GM12873 (cell line): Measurements from ENCODE around the gene DVL1.

Experiments
- CTCF ChIP-seq: IDR thresholded peaks from 2 replicates; pipeline ENCODE4 v1.5.1; 2012; ENCODE audit warnings: low read depth, mild to moderate bottlenecking, moderate library complexity, low read length, control low read depth; ENCODE audit not compliant: insufficient read depth; ENCODE audit errors: missing control alignments

DVL1 gene

GRCh38 chr1:1293263-1294249 lies 55.7 kb downstream of the DVL1 start:
- no peak for TF ChIP-seq CTCF

GRCh38 chr1:1292851-1293250 lies 56.4 kb downstream of the DVL1 start:
- TF ChIP-seq CTCF: no peak

GRCh38 chr1:1292442-1292779 lies 56.8 kb downstream of the DVL1 start:
- no peak for TF ChIP-seq CTCF

GRCh38 chr1:1291548-1292441 lies 57.4 kb downstream of the DVL1 start:
- TF ChIP-seq CTCF: peak; percentile 68

DNA sequence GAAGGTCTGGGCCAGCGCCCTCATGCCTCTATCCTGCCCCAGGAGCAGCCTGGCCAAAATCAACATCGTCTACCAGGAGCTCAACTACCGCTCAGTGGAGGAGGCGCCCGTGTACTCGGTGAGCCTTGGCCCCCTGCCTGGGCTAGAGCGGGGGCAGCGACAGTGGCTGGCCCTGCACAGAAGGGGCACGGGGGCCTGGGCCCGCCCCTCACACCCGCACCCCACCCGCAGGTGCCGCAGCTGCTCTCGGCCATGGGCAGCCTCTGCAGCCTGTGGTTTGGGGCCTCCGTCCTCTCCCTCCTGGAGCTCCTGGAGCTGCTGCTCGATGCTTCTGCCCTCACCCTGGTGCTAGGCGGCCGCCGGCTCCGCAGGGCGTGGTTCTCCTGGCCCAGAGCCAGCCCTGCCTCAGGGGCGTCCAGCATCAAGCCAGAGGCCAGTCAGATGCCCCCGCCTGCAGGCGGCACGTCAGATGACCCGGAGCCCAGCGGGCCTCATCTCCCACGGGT lies 58.1 kb downstream of the DVL1 start:
- TF ChIP-seq CTCF: no peak

- peak; percentile 64 for TF ChIP-seq CTCF
Observed at GRCh38 chr1:1290238-1290731, 58.9 kb downstream of the DVL1 start.
